Stimulated activated naive CD8-positive, alpha-beta T cell treated with anti-CD3 and anti-CD28 coated beads, Interleukin-15, amount 100 ng/mL, for 72 hours (primary cell): ENCODE results near the gene ZFR2.
"Not testable (repeated sequence)": the region's sequence is repeated elsewhere in the genome, so short reads cannot be mapped to it uniquely, and the experiment has no call there.

Source experiments
- ATAC-seq: fragments of 150-1000 bp; cut with Tn5 transposase; 2 replicates; pipeline ENCODE4 v1.10.0; 2021; ENCODE audit warnings: mild to moderate bottlenecking, moderate library complexity
- DNase-seq, 2 donors: peaks; one replicate each; pipeline ENCODE4 v3.0.0; 2021 to 2022
- H3K27ac Mint-ChIP-seq, 2 donors: one replicate each; pipeline ENCODE4 v1.8.0; 2022; ENCODE audit warnings: mild to moderate bottlenecking in 2 of 2, mixed read lengths in 2 of 2, moderate library complexity in 2 of 2
- H3K27me3 Mint-ChIP-seq: one replicate; pipeline ENCODE4 v1.8.0; 2022; ENCODE audit warnings: mixed read lengths
- H3K4me1 Mint-ChIP-seq: one replicate; pipeline ENCODE4 v1.8.0; 2022; ENCODE audit warnings: mild to moderate bottlenecking, mixed read lengths
- H3K4me3 Mint-ChIP-seq, 2 donors: one replicate each; pipeline ENCODE4 v1.8.0; 2022; ENCODE audit warnings: mild to moderate bottlenecking in 2 of 2, mixed read lengths in 2 of 2, moderate library complexity in 1 of 2
- H3K9me3 Mint-ChIP-seq, 2 donors: one replicate each; pipeline ENCODE4 v1.8.0; 2022; ENCODE audit warnings: mixed read lengths in 2 of 2

The ZFR2 gene

GRCh38 chr19:3771000-3771905 is 97.6 kb downstream of the ZFR2 start:
- DNase-seq: no peak
- Mint-ChIP-seq H3K4me3 (no peak overlapping the region), H3K9me3 (no peaks in the 10 kb centered on the region), H3K27ac (no peak overlapping the region), H3K27me3 (no peaks in the 10 kb centered on the region), H3K4me1 (peaks cover 8% of the 10 kb centered on the region)
- ATAC-seq: no peak

GRCh38 chr19:3770136-3770999 is 98.5 kb downstream of the ZFR2 start:
- Mint-ChIP-seq H3K9me3 (no peaks in the 10 kb centered on the region), H3K4me3 (no peak overlapping the region), H3K4me1 (peaks cover 13% of the 10 kb centered on the region), H3K27ac (no peak overlapping the region), H3K27me3 (no peaks in the 10 kb centered on the region)
- ATAC-seq: no peak
- no peak for DNase-seq

GRCh38 chr19:3769494-3769893 is 99.3 kb downstream of the ZFR2 start:
- DNase-seq: no peak
- H3K4me3 Mint-ChIP-seq: no peak overlapping the region
- H3K9me3 Mint-ChIP-seq: no peaks in the 10 kb centered on the region
- no peaks in the 10 kb centered on the region for H3K27me3 Mint-ChIP-seq
- no peak overlapping the region for H3K27ac Mint-ChIP-seq
- ATAC-seq: peak; percentile 11
- H3K4me1 Mint-ChIP-seq: peaks cover 13% of the 10 kb centered on the region

- ATAC-seq: no peak
- Mint-ChIP-seq H3K4me3 (no peak overlapping the region), H3K27me3 (no peaks in the 10 kb centered on the region), H3K27ac (no peak overlapping the region), H3K4me1 (peaks cover 13% of the 10 kb centered on the region), H3K9me3 (no peaks in the 10 kb centered on the region)
- no peak for DNase-seq
Measured at GRCh38 chr19:3768748-3769099, 100.1 kb downstream of the ZFR2 start.

GRCh38 chr19:3768015-3768747 is 100.7 kb downstream of the ZFR2 start:
- H3K27ac Mint-ChIP-seq: no peak overlapping the region
- ATAC-seq: no peak
- H3K4me3 Mint-ChIP-seq: no peak overlapping the region
- H3K4me1 Mint-ChIP-seq: peaks cover 16% of the 10 kb centered on the region
- H3K9me3 Mint-ChIP-seq: no peaks in the 10 kb centered on the region
- DNase-seq: no peak
- no peaks in the 10 kb centered on the region for H3K27me3 Mint-ChIP-seq

- Mint-ChIP-seq H3K27ac (peak overlapping the region in 1 of 2 donors; percentile 93), H3K9me3 (no peaks in the 10 kb centered on the region), H3K27me3 (no peaks in the 10 kb centered on the region), H3K4me3 (peak overlapping the region in 1 of 2 donors; percentile 37), H3K4me1 (peaks cover 24% of the 10 kb centered on the region)
- DNase-seq (no peak), ATAC-seq (no peak)
Measured at GRCh38 chr19:3767050-3767449, 101.8 kb downstream of the ZFR2 start.

GRCh38 chr19:3766520-3766919 is 102.3 kb downstream of the ZFR2 start:
- no peaks in the 10 kb centered on the region for H3K9me3 Mint-ChIP-seq
- peak overlapping the region; percentile 67 to 93 for H3K27ac Mint-ChIP-seq
- no peak for ATAC-seq
- peaks cover 29% of the 10 kb centered on the region for H3K4me1 Mint-ChIP-seq
- no peaks in the 10 kb centered on the region for H3K27me3 Mint-ChIP-seq
- peak overlapping the region; percentile 8 to 60 for H3K4me3 Mint-ChIP-seq
- DNase-seq: peak in 1 of 2 donors; percentile 43

- not testable (repeated sequence) for DNase-seq, H3K27ac Mint-ChIP-seq, ATAC-seq, H3K9me3 Mint-ChIP-seq, H3K27me3 Mint-ChIP-seq
- Mint-ChIP-seq H3K4me1 (peaks cover 37% of the 10 kb centered on the region), H3K4me3 (peak overlapping the region in 1 of 2 donors; percentile 15)
Measured at GRCh38 chr19:3765757-3766156, 103.1 kb downstream of the ZFR2 start.

GRCh38 chr19:3765121-3765520 is 103.7 kb downstream of the ZFR2 start:
- Mint-ChIP-seq H3K27ac (no peak overlapping the region), H3K9me3 (no peaks in the 10 kb centered on the region), H3K4me3 (no peak overlapping the region), H3K27me3 (no peaks in the 10 kb centered on the region), H3K4me1 (peaks cover 43% of the 10 kb centered on the region)
- no peak for ATAC-seq
- no peak for DNase-seq

- DNase-seq: peak; percentile 100
- H3K9me3 Mint-ChIP-seq: no peaks in the 10 kb centered on the region
- peak; percentile 89 for ATAC-seq
- peak within 1 kb of the TSS; percentile 97 to 100 for H3K4me3 Mint-ChIP-seq
- peak within 1 kb of the TSS; percentile 100 for H3K27ac Mint-ChIP-seq
- no peaks in the 10 kb centered on the region for H3K27me3 Mint-ChIP-seq
- H3K4me1 Mint-ChIP-seq: peaks cover 55% of the 10 kb centered on the region
Measured at GRCh38 chr19:3762501-3763459, 106.1 kb downstream of the ZFR2 start, which contains the start of gene MRPL54. TSS of gene MRPL54 (plus strand) at chr19:3762682. CDS start at chr19:3762701, 19 bp downstream.

- peak overlapping the region; percentile 98 to 100 for H3K27ac Mint-ChIP-seq
- H3K4me1 Mint-ChIP-seq: peaks cover 55% of the 10 kb centered on the region
- H3K4me3 Mint-ChIP-seq: peak overlapping the region; percentile 97 to 100
- H3K9me3 Mint-ChIP-seq: no peaks in the 10 kb centered on the region
- H3K27me3 Mint-ChIP-seq: no peaks in the 10 kb centered on the region
- no peak for DNase-seq
- ATAC-seq: no peak
Measured at GRCh38 chr19:3762130-3762473, 106.7 kb downstream of the ZFR2 start.

GRCh38 chr19:3761382-3762129 is 107.3 kb downstream of the ZFR2 start, which contains the start of gene APBA3:
TSS of gene APBA3 (minus strand) at chr19:3761692. CDS start at chr19:3760264, 1,428 bp downstream.
- Mint-ChIP-seq H3K4me3 (peak within 1 kb of the TSS; percentile 97 to 100), H3K9me3 (no peaks in the 10 kb centered on the region), H3K27ac (peak within 1 kb of the TSS; percentile 100), H3K4me1 (peaks cover 50% of the 10 kb centered on the region), H3K27me3 (no peaks in the 10 kb centered on the region)
- DNase-seq (peak; percentile 97), ATAC-seq (peak; percentile 62)

- DNase-seq: no peak
- H3K4me1 Mint-ChIP-seq: peaks cover 46% of the 10 kb centered on the region
Measured at GRCh38 chr19:3760871-3761361, 107.9 kb downstream of the ZFR2 start.

More at GRCh38 chr19:3760871-3761361, 107.9 kb downstream of the ZFR2 start:
- Mint-ChIP-seq H3K9me3 (no peaks in the 10 kb centered on the region), H3K27ac (peak overlapping the region; percentile 98 to 100), H3K27me3 (no peaks in the 10 kb centered on the region), H3K4me3 (peak overlapping the region; percentile 97 to 100)
- ATAC-seq: no peak
